Trophoblast cell (in vitro differentiated cells and primary cell): ENCODE results near the gene ITGA1.

Source experiments
- DNase-seq, 2 donors: peaks; one replicate each; pipeline ENCODE4 v3.0.0-alpha.2; 2016
- H2AFZ ChIP-seq: 2 replicates; pipeline ENCODE4 v1.6.1; 2013; ENCODE audit warnings: low read length, moderate library complexity, mild to moderate bottlenecking; ENCODE audit not compliant: insufficient read depth, poor library complexity
- H2AK5ac ChIP-seq: 2 replicates; pipeline ENCODE4 v1.6.1; 2013; ENCODE audit warnings: mild to moderate bottlenecking, low read length
- H2BK120ac ChIP-seq: 2 replicates; pipeline ENCODE4 v1.6.1; 2013; ENCODE audit warnings: low read length, mild to moderate bottlenecking, moderate library complexity; ENCODE audit not compliant: insufficient read depth, poor library complexity
- H2BK12ac ChIP-seq: 2 replicates; pipeline ENCODE4 v1.6.1; 2013; ENCODE audit warnings: mild to moderate bottlenecking, low read length, moderate library complexity
- H2BK5ac ChIP-seq: 2 replicates; pipeline ENCODE4 v1.6.1; 2013; ENCODE audit warnings: low read length, low read depth, moderate library complexity, mild to moderate bottlenecking; ENCODE audit not compliant: poor library complexity
- H3K14ac ChIP-seq: 2 replicates; pipeline ENCODE4 v1.6.1; 2013; ENCODE audit warnings: mild to moderate bottlenecking, low read length
- H3K18ac ChIP-seq: 2 replicates; pipeline ENCODE4 v1.6.1; 2013; ENCODE audit warnings: mild to moderate bottlenecking, low read length
- H3K23ac ChIP-seq: 2 replicates; pipeline ENCODE4 v1.6.1; 2013; ENCODE audit warnings: low read length
- H3K27ac ChIP-seq: 2 replicates; pipeline ENCODE4 v1.5.1; 2013; ENCODE audit warnings: low read depth, mild to moderate bottlenecking, inconsistent platforms, low read length, moderate library complexity
- H3K27me3 ChIP-seq: 2 replicates; pipeline ENCODE4 v1.6.1; 2013; ENCODE audit warnings: inconsistent platforms, mild to moderate bottlenecking, low read length, moderate library complexity; ENCODE audit not compliant: insufficient read depth
- H3K36me3 ChIP-seq, 2 experiments: 1 replicate in 1 of 2; 2 replicates in 1 of 2; pipeline ENCODE4 v1.6.1; 2013; ENCODE audit warnings: low read length in 2 of 2, mild to moderate bottlenecking in 2 of 2, moderate library complexity in 1 of 2; ENCODE audit not compliant: insufficient read depth in 2 of 2, control insufficient read depth in 1 of 2
- H3K4ac ChIP-seq: 2 replicates; pipeline ENCODE4 v1.6.1; 2013; ENCODE audit warnings: low read depth, mild to moderate bottlenecking, low read length, moderate library complexity
- H3K4me1 ChIP-seq, 2 experiments: 1 replicate in 1 of 2; 2 replicates in 1 of 2; pipeline ENCODE4 v1.6.1; 2013; ENCODE audit warnings: low read length in 2 of 2, mild to moderate bottlenecking in 2 of 2, moderate library complexity in 1 of 2; ENCODE audit not compliant: insufficient read depth in 2 of 2, control insufficient read depth in 1 of 2
- H3K4me2 ChIP-seq: 2 replicates; pipeline ENCODE4 v1.6.1; 2013; ENCODE audit warnings: inconsistent platforms, mild to moderate bottlenecking, low read length, moderate library complexity
- H3K4me3 ChIP-seq: 2 replicates; pipeline ENCODE4 v1.5.1; 2013; ENCODE audit warnings: mild to moderate bottlenecking, low read depth, low read length, inconsistent platforms
- H3K79me1 ChIP-seq: one replicate; pipeline ENCODE4 v1.6.1; 2013; ENCODE audit warnings: low read length
- H3K79me2 ChIP-seq: 2 replicates; pipeline ENCODE4 v1.6.1; 2013; ENCODE audit warnings: low read length, mild to moderate bottlenecking; ENCODE audit not compliant: control insufficient read depth, insufficient read depth, poor library complexity
- H3K9ac ChIP-seq: 2 replicates; pipeline ENCODE4 v1.6.1; 2013; ENCODE audit warnings: mild to moderate bottlenecking, low read length
- H3K9me3 ChIP-seq: 2 replicates; pipeline ENCODE4 v1.6.1; 2013; ENCODE audit warnings: low read depth, mild to moderate bottlenecking, control low read depth, inconsistent platforms, low read length; ENCODE audit not compliant: insufficient read depth
- H4K12ac ChIP-seq: 2 replicates; pipeline ENCODE4 v1.6.1; 2013; ENCODE audit warnings: low read depth, mild to moderate bottlenecking, low read length, moderate library complexity
- H4K8ac ChIP-seq: 2 replicates; pipeline ENCODE4 v1.6.1; 2013; ENCODE audit warnings: low read depth, mild to moderate bottlenecking, low read length, moderate library complexity
- H4K91ac ChIP-seq: one replicate; pipeline ENCODE4 v1.6.1; 2013; ENCODE audit warnings: low read depth, mild to moderate bottlenecking, low read length, moderate library complexity
- WGBS: extraction: QIAGEN DNeasy Blood & Tissue Kit; methylation state at CpG from one replicate; pipeline ENCODE4 v1.1.7; 2013; ENCODE audit warnings: missing lambda C conversion rate; ENCODE audit not compliant: insufficient read length, insufficient coverage; ENCODE audit errors: extremely low coverage; 5-methylcytosine and 5-hydroxymethylcytosine counted together

ITGA1 gene

GRCh38 chr5:52922384-52922783 is 134.7 kb downstream of the ITGA1 start:
- no peak overlapping the region for H3K4ac ChIP-seq
- no peak overlapping the region for H2AFZ ChIP-seq
- H2BK120ac ChIP-seq = no peak overlapping the region
- no peak overlapping the region for H3K18ac ChIP-seq
- no CpG with 5 or more reads among the region's 2 CpGs for WGBS
- no peak overlapping the region for H3K4me3 ChIP-seq
- H3K36me3 ChIP-seq = no peaks in the 10 kb centered on the region
- no peaks in the 10 kb centered on the region for H3K27me3 ChIP-seq
- no peak overlapping the region for H3K27ac ChIP-seq
- no peaks in the 10 kb centered on the region for H3K79me1 ChIP-seq
- H4K8ac ChIP-seq = no peak overlapping the region
- H2AK5ac ChIP-seq = no peak overlapping the region
- no peak overlapping the region for H4K12ac ChIP-seq
- H3K23ac ChIP-seq = no peak overlapping the region
- no peaks in the 10 kb centered on the region for H3K79me2 ChIP-seq
- H2BK5ac ChIP-seq = no peak overlapping the region
- no peak overlapping the region for H2BK12ac ChIP-seq
- H3K4me2 ChIP-seq = no peak overlapping the region
- H3K9ac ChIP-seq = no peak overlapping the region
- no peak overlapping the region for H4K91ac ChIP-seq
- no peaks in the 10 kb centered on the region for H3K9me3 ChIP-seq
- H3K4me1 ChIP-seq = no peaks in the 10 kb centered on the region
- peak; percentile 94 to 97 for DNase-seq
- H3K14ac ChIP-seq = no peak overlapping the region

- Histone ChIP-seq H3K23ac (no peak overlapping the region), H3K9ac (no peak overlapping the region), H3K4me1 (no peaks in the 10 kb centered on the region), H4K12ac (no peak overlapping the region), H3K27ac (no peak overlapping the region), H3K4me2 (no peak overlapping the region), H3K79me2 (no peaks in the 10 kb centered on the region), H2AK5ac (no peak overlapping the region), H4K91ac (no peak overlapping the region), H3K9me3 (no peaks in the 10 kb centered on the region), H2BK120ac (no peak overlapping the region), H3K4me3 (no peak overlapping the region), H3K14ac (no peak overlapping the region), H2AFZ (no peak overlapping the region), H2BK5ac (no peak overlapping the region), H2BK12ac (no peak overlapping the region), H3K4ac (no peak overlapping the region), H3K27me3 (no peaks in the 10 kb centered on the region), H3K79me1 (no peaks in the 10 kb centered on the region), H3K18ac (no peak overlapping the region), H3K36me3 (no peaks in the 10 kb centered on the region), H4K8ac (no peak overlapping the region)
- DNase-seq = no peak
- WGBS = no CpG with 5 or more reads among the region's 8 CpGs
These were observed 136.7 kb downstream of the ITGA1 start for GRCh38 chr5:52924456-52924855.

GRCh38 chr5:52925001-52925400 is 137.3 kb downstream of the ITGA1 start:
- no peak overlapping the region for H2BK5ac ChIP-seq
- H4K8ac ChIP-seq = no peak overlapping the region

GRCh38 chr5:52928689-52929088 is 141.0 kb downstream of the ITGA1 start:
- no peak overlapping the region for H3K14ac ChIP-seq
- H2AFZ ChIP-seq = no peak overlapping the region
- no peaks in the 10 kb centered on the region for H3K36me3 ChIP-seq
- H3K27me3 ChIP-seq = no peaks in the 10 kb centered on the region
- no peak overlapping the region for H3K4me3 ChIP-seq
- no CpG with 5 or more reads among the region's 2 CpGs for WGBS
- H3K79me2 ChIP-seq = no peaks in the 10 kb centered on the region
- H3K4me2 ChIP-seq = no peak overlapping the region
- H3K4me1 ChIP-seq = no peaks in the 10 kb centered on the region
- DNase-seq = no peak
- H3K79me1 ChIP-seq = no peaks in the 10 kb centered on the region
- no peak overlapping the region for H4K12ac ChIP-seq
- no peak overlapping the region for H3K23ac ChIP-seq
- H4K8ac ChIP-seq = no peak overlapping the region
- no peak overlapping the region for H2BK120ac ChIP-seq
- H2BK12ac ChIP-seq = no peak overlapping the region
- H2BK5ac ChIP-seq = no peak overlapping the region
- H3K27ac ChIP-seq = no peak overlapping the region
- H3K18ac ChIP-seq = no peak overlapping the region
- no peak overlapping the region for H2AK5ac ChIP-seq
- H4K91ac ChIP-seq = no peak overlapping the region
- no peak overlapping the region for H3K4ac ChIP-seq
- H3K9ac ChIP-seq = no peak overlapping the region
- H3K9me3 ChIP-seq = no peaks in the 10 kb centered on the region

More at GRCh38 chr5:52925001-52925400, 137.3 kb downstream of the ITGA1 start:
- Histone ChIP-seq H3K4me2 (no peak overlapping the region), H3K4me3 (no peak overlapping the region), H3K27me3 (no peaks in the 10 kb centered on the region), H3K27ac (no peak overlapping the region), H4K91ac (no peak overlapping the region), H3K4ac (no peak overlapping the region), H4K12ac (no peak overlapping the region), H3K79me2 (no peaks in the 10 kb centered on the region), H3K4me1 (no peaks in the 10 kb centered on the region), H3K14ac (no peak overlapping the region), H3K9me3 (no peaks in the 10 kb centered on the region), H3K18ac (no peak overlapping the region), H3K36me3 (no peaks in the 10 kb centered on the region), H2AK5ac (no peak overlapping the region), H3K23ac (no peak overlapping the region), H2BK12ac (no peak overlapping the region), H2AFZ (no peak overlapping the region), H3K9ac (no peak overlapping the region), H2BK120ac (no peak overlapping the region), H3K79me1 (no peaks in the 10 kb centered on the region)
- DNase-seq = no peak
- WGBS = no CpG with 5 or more reads among the region's 5 CpGs
